Ovary (tissue), 3 donors: ENCODE measurements around the gene DIO1.
"Not testable (repeated sequence)": the region's sequence is repeated elsewhere in the genome, so short reads cannot be mapped to it uniquely, and the experiment has no call there.

ENCODE experiments used
- CTCF ChIP-seq, 3 donors: fragments of 450-650 bp in 2 of 3; fragments of 200-600 bp in 1 of 3; IDR thresholded peaks; one replicate each; pipeline versions ENCODE4 v1.5.1 to v1.8.0; 2016 to 2022; ENCODE audit warnings: antibody characterized with exemption in 3 of 3, mild to moderate bottlenecking in 1 of 3
- EP300 ChIP-seq: sonication (generic); formaldehyde crosslinking; IDR thresholded peaks from one replicate; pipeline ENCODE4 v1.6.1; 2017; ENCODE audit warnings: antibody characterized with exemption
- POLR2A ChIP-seq: fragments of 450-650 bp; IDR thresholded peaks from one replicate; pipeline ENCODE4 v1.6.1; 2017; ENCODE audit warnings: antibody characterized with exemption, mild to moderate bottlenecking, moderate library complexity
- donor health status: DM: no; HTN: no; CAD: no.

GRCh38 chr1:53881853-53882252, 12.1 kb upstream of the DIO1 start:
- TF ChIP-seq CTCF (IDR thresholded peaks at IDR 0.05); EP300; POLR2A: not testable (repeated sequence)
